BE2C (cell line): ENCODE data around the gene TRABD.

ENCODE experiments used
- DNase-seq: peaks from one replicate; pipeline ENCODE4 v3.0.0-alpha.2; 2020
- H3K27me3 ChIP-seq: fragments of 250-450 bp; sonication (Bioruptor Pico); 2 replicates; pipeline ENCODE4 v1.5.1; 2020; ENCODE audit warnings: mild to moderate bottlenecking
- H3K36me3 ChIP-seq: fragments of 250-450 bp; sonication (Bioruptor Pico); 2 replicates; pipeline ENCODE4 v1.5.1; 2020; ENCODE audit warnings: mild to moderate bottlenecking
- H3K4me1 ChIP-seq: fragments of 250-450 bp; sonication (Bioruptor Pico); 2 replicates; pipeline ENCODE4 v1.5.1; 2020
- H3K4me3 ChIP-seq: 2 replicates; pipeline ENCODE4 v1.5.1; 2011; ENCODE audit warnings: low read depth, low read length
- H3K9me3 ChIP-seq: fragments of 250-450 bp; sonication (Bioruptor Pico); 2 replicates; pipeline ENCODE4 v1.5.1; 2020
- CTCF ChIP-seq: IDR thresholded peaks from 2 replicates; pipeline ENCODE4 v1.5.1; 2012; ENCODE audit warnings: mild to moderate bottlenecking, low read depth, low read length

Gene TRABD

GRCh38 chr22:50173311-50173982, 12.3 kb upstream of the TRABD start:
- Histone ChIP-seq H3K4me1 (no peaks in the 10 kb centered on the region), H3K9me3 (no peaks in the 10 kb centered on the region; the same call in 1 of the 2 replicates), H3K27me3 (peaks cover 10% of the 10 kb centered on the region), H3K36me3 (no peaks in the 10 kb centered on the region), H3K4me3 (no peak overlapping the region)
- no peak for DNase-seq
- no peak for TF ChIP-seq CTCF

GRCh38 chr22:50173983-50174355, 11.7 kb upstream of the TRABD start:
- Histone ChIP-seq H3K36me3 (no peaks in the 10 kb centered on the region), H3K27me3 (peaks cover 8% of the 10 kb centered on the region), H3K4me1 (no peaks in the 10 kb centered on the region), H3K9me3 (no peaks in the 10 kb centered on the region; the same call in 1 of the 2 replicates), H3K4me3 (no peak overlapping the region)
- no peak for DNase-seq
- TF ChIP-seq CTCF, result no peak

- TF ChIP-seq CTCF, result no peak
- peak; percentile 9 for DNase-seq
- Histone ChIP-seq H3K9me3 (no peaks in the 10 kb centered on the region; the same call in 1 of the 2 replicates), H3K4me1 (no peaks in the 10 kb centered on the region), H3K27me3 (peaks cover 4% of the 10 kb centered on the region; the same call in 1 of the 2 replicates), H3K4me3 (no peak overlapping the region), H3K36me3 (no peaks in the 10 kb centered on the region)
These were observed 11.1 kb upstream of the TRABD start for GRCh38 chr22:50174382-50175190.

GRCh38 chr22:50175191-50175461, 10.6 kb upstream of the TRABD start:
- no peak for TF ChIP-seq CTCF
- H3K9me3 ChIP-seq, result no peaks in the 10 kb centered on the region; the same call in 1 of the 2 replicates
- H3K36me3 ChIP-seq, result no peaks in the 10 kb centered on the region
- no peak overlapping the region for H3K4me3 ChIP-seq
- DNase-seq, result peak; percentile 7
- H3K27me3 ChIP-seq, result peaks cover 4% of the 10 kb centered on the region; the same call in 1 of the 2 replicates
- no peaks in the 10 kb centered on the region for H3K4me1 ChIP-seq

- no peaks in the 10 kb centered on the region; the same call in 1 of the 2 replicates for H3K9me3 ChIP-seq
- peak; percentile 11 for DNase-seq
- no peaks in the 10 kb centered on the region for H3K36me3 ChIP-seq
- TF ChIP-seq CTCF, result no peak
- H3K4me1 ChIP-seq, result no peaks in the 10 kb centered on the region
- no peaks in the 10 kb centered on the region for H3K27me3 ChIP-seq
- no peak overlapping the region for H3K4me3 ChIP-seq
These were observed 9.5 kb upstream of the TRABD start for GRCh38 chr22:50175921-50176849.
